Femur (tissue), 1 donor: Measurements from ENCODE around the gene ZFAND2A.
"Not testable (repeated sequence)": the region's sequence is repeated elsewhere in the genome, so short reads cannot be mapped to it uniquely, and the experiment has no call there.

ENCODE experiments used
- DNase-seq: peaks from one replicate; pipeline ENCODE4 v3.0.0-alpha.2; 2017

ZFAND2A gene

GRCh38 chr7:1159891-1160669 lies at the start of gene ZFAND2A:
Gene ZFAND2A (minus strand): TSS chr7:1160196. CDS start chr7:1158212, 1,984 bp downstream.
- DNase-seq, result peak; percentile 99

GRCh38 chr7:1209097-1209496 lies 49.1 kb upstream of the ZFAND2A start:
- DNase-seq, result no peak

- DNase-seq, result not testable (repeated sequence)
These were observed 45.7 kb upstream of the ZFAND2A start for GRCh38 chr7:1205742-1206141.

GRCh38 chr7:1204460-1205140 lies 44.6 kb upstream of the ZFAND2A start:
- DNase-seq, result no peak

GRCh38 chr7:1202914-1203313 lies 42.9 kb upstream of the ZFAND2A start:
- DNase-seq, result not testable (repeated sequence)

- no peak for DNase-seq
These were observed 41.9 kb upstream of the ZFAND2A start for GRCh38 chr7:1201916-1202315.

GRCh38 chr7:1200045-1200444 lies 40.0 kb upstream of the ZFAND2A start:
- DNase-seq, result peak; percentile 58

GRCh38 chr7:1197997-1198625 lies 38.1 kb upstream of the ZFAND2A start:
- no peak for DNase-seq

- no peak for DNase-seq
These were observed 37.0 kb upstream of the ZFAND2A start for GRCh38 chr7:1196950-1197349.

- not testable (repeated sequence) for DNase-seq
These were observed 36.4 kb upstream of the ZFAND2A start for GRCh38 chr7:1196441-1196840.

- peak; percentile 65 for DNase-seq
These were observed 33.8 kb upstream of the ZFAND2A start for GRCh38 chr7:1193593-1194424.

GRCh38 chr7:1192171-1192676 lies 32.2 kb upstream of the ZFAND2A start:
- DNase-seq, result no peak

- DNase-seq, result no peak
These were observed 30.2 kb upstream of the ZFAND2A start for GRCh38 chr7:1189986-1190772.

GRCh38 chr7:1188720-1189294 lies 28.8 kb upstream of the ZFAND2A start:
- DNase-seq, result no peak

GRCh38 chr7:1187127-1187526 lies 27.1 kb upstream of the ZFAND2A start:
- DNase-seq, result no peak

- DNase-seq, result no peak
These were observed 21.6 kb upstream of the ZFAND2A start for GRCh38 chr7:1181640-1182039.

- no peak for DNase-seq
These were observed 21.0 kb upstream of the ZFAND2A start for GRCh38 chr7:1181031-1181430.

GRCh38 chr7:1176891-1177373 lies 16.9 kb upstream of the ZFAND2A start:
- DNase-seq, result no peak

- peak; percentile 87 for DNase-seq
These were observed 16.2 kb upstream of the ZFAND2A start for GRCh38 chr7:1175967-1176851.

- DNase-seq, result no peak
These were observed 15.6 kb upstream of the ZFAND2A start for GRCh38 chr7:1175597-1175966.
